GM12878 (cell line): ENCODE measurements around the gene PDE9A.

Source experiments
- FOXK2 ChIP-seq: fragments of 450-650 bp; IDR thresholded peaks from 2 replicates; pipeline ENCODE4 v1.6.1; 2017; ENCODE audit warnings: mild to moderate bottlenecking, moderate library complexity
- POLR2AphosphoS5 ChIP-seq: IDR thresholded peaks from 2 replicates; pipeline ENCODE4 v1.6.1; 2011; ENCODE audit warnings: mild to moderate bottlenecking, low read length, inconsistent platforms
- ZZZ3 ChIP-seq: IDR thresholded peaks from 2 replicates; pipeline ENCODE4 v1.6.1; 2011; ENCODE audit warnings: low read depth; ENCODE audit not compliant: control insufficient read depth, insufficient read length

DNA sequence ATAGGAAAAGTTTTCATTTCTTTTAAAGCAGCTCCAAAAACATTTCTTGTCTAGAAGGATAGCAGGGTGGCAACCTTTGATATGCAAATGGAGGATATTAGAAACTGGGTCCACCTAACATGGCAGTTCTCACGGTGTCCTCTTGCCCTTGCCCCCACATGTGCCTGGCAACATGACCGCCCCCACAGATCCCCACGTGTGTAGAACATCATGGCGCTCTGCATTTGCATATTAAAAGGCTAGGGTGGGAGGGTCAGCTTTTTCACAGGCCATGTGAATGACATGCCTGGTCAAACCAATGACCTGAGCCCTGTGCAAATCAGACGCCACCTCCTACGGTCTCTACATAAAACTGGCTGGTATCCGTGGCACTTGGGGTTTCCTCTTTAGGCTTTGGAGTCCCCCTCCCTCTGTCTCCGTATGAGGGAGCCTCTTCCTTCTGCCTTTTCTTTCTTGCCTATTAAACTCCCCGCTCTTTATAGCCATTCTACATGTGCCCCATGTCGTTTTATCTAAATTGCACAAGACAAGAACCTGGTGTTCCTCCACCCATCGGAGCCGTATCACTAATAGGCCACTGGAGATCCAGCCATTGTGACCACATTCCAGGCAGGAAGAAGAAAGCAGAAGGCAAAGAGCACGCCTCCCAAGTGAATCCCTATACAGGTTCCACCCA, 154.7 kb downstream of the PDE9A start:
- TF ChIP-seq ZZZ3, result no peak
- no peak for TF ChIP-seq POLR2AphosphoS5
- TF ChIP-seq FOXK2, result no peak
